Right lobe of liver (tissue), 4 donors: ENCODE results near the gene NLGN1.

Experiments
- POLR2A ChIP-seq: fragments of 450-650 bp; IDR thresholded peaks from one replicate; pipeline ENCODE4 v1.6.1; 2017; ENCODE audit warnings: antibody characterized with exemption, mild to moderate bottlenecking
- TF ChIP-seq, protein P1 (sequence below), 4 donors: fragments of 200-600 bp in 3 of 4; fragments of 450-650 bp in 1 of 4; IDR thresholded peaks; one replicate each; pipeline versions ENCODE4 v1.5.1 to v1.8.0; 2016 to 2022; ENCODE audit warnings: antibody characterized with exemption in 4 of 4, mild to moderate bottlenecking in 2 of 4
- donor health status: DM: no; HTN: no; CAD: no.
- donor health status: DM: no; HTN: no; CAD: no.
- donor health status: DM: no; HTN: yes; CAD: no.

DNA sequence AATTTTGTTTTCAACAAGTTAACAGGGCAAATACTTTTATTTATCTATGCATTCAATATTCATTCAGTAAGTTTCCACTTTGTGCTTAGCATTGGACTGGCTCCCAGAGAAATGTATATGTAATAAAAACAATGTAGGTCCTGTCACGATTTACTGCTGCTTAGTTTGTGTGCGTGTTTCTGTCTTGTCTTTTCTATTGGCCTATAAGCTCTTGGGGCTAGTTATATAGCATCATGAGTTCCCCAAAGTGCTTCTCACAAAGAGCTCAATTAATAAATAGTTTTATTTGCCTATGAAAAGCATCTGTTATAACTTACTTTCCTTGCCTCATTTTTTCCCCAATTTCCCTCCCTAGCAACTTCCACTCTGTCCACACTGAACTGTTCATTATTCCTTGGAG is 794.9 kb downstream of the NLGN1 start:
- TF ChIP-seq, protein P1, sequence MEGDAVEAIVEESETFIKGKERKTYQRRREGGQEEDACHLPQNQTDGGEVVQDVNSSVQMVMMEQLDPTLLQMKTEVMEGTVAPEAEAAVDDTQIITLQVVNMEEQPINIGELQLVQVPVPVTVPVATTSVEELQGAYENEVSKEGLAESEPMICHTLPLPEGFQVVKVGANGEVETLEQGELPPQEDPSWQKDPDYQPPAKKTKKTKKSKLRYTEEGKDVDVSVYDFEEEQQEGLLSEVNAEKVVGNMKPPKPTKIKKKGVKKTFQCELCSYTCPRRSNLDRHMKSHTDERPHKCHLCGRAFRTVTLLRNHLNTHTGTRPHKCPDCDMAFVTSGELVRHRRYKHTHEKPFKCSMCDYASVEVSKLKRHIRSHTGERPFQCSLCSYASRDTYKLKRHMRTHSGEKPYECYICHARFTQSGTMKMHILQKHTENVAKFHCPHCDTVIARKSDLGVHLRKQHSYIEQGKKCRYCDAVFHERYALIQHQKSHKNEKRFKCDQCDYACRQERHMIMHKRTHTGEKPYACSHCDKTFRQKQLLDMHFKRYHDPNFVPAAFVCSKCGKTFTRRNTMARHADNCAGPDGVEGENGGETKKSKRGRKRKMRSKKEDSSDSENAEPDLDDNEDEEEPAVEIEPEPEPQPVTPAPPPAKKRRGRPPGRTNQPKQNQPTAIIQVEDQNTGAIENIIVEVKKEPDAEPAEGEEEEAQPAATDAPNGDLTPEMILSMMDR (IDR thresholded peaks at IDR 0.05) = no peak
- no peak for TF ChIP-seq POLR2A
